Stimulated activated naive CD8-positive, alpha-beta T cell treated with anti-CD3 and anti-CD28 coated beads, Interleukin-15, amount 100 ng/mL, for 72 hours (primary cell): ENCODE measurements around the gene TNMD.
A peak's percentile ranks its signal among the peaks of the same experiment; 100 is the strongest.

Source experiments
- ATAC-seq: fragments of 150-1000 bp; cut with Tn5 transposase; 2 replicates; pipeline ENCODE4 v1.10.0; 2021; ENCODE audit warnings: mild to moderate bottlenecking, moderate library complexity
- DNase-seq, 2 donors: peaks; one replicate each; pipeline ENCODE4 v3.0.0; 2021 to 2022
- H3K27ac Mint-ChIP-seq, 2 donors: one replicate each; pipeline ENCODE4 v1.8.0; 2022; ENCODE audit warnings: mild to moderate bottlenecking in 2 of 2, mixed read lengths in 2 of 2, moderate library complexity in 2 of 2
- H3K27me3 Mint-ChIP-seq: one replicate; pipeline ENCODE4 v1.8.0; 2022; ENCODE audit warnings: mixed read lengths
- H3K4me1 Mint-ChIP-seq: one replicate; pipeline ENCODE4 v1.8.0; 2022; ENCODE audit warnings: mild to moderate bottlenecking, mixed read lengths
- H3K4me3 Mint-ChIP-seq, 2 donors: one replicate each; pipeline ENCODE4 v1.8.0; 2022; ENCODE audit warnings: mild to moderate bottlenecking in 2 of 2, mixed read lengths in 2 of 2, moderate library complexity in 1 of 2
- H3K9me3 Mint-ChIP-seq, 2 donors: one replicate each; pipeline ENCODE4 v1.8.0; 2022; ENCODE audit warnings: mixed read lengths in 2 of 2

Gene TNMD

DNA sequence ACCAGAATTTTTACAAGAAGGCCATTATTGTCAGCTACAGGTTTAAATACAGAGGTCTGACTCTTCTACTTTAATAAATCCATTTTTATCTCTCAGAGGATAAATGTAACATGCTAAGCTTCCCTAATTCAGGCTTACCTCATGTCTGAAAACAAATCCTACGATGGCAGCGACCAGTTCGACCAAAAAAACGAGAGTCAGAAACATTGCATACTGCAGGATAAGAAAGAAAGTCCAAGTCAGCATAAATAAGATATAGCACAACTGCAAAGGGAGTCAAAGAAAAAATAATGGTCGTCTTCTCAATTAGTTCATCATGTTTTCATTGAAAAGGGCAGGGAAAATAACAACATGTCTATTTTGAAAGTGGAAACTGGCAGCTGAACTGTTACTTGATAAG is 50.3 kb downstream of the TNMD start:
- H3K27ac Mint-ChIP-seq = no peak overlapping the region
- H3K4me1 Mint-ChIP-seq = peaks cover 8% of the 10 kb centered on the region
- DNase-seq (no peak), ATAC-seq (no peak)
- H3K27me3 Mint-ChIP-seq = peaks cover 15% of the 10 kb centered on the region
- no peak overlapping the region for H3K4me3 Mint-ChIP-seq
- H3K9me3 Mint-ChIP-seq = no peaks in the 10 kb centered on the region

DNA sequence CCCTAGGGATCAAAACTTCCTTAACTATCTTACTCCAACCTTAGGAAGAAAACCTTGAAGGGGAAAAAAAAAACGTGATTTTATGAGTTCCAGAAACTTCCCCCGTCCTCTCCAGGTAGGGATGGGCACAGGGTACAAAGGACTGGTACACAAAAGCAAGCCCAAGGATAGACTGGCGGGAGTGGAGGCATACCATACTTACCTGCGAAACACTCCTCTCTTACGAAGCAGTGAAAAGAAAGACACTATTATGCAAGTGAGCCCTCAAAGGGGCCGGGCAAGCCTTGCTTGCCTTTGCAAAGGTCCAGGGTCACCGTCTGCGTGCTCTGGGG is 51.2 kb downstream of the TNMD start:
- Mint-ChIP-seq H3K27me3 (peaks cover 15% of the 10 kb centered on the region), H3K4me1 (peaks cover 8% of the 10 kb centered on the region), H3K4me3 (peak overlapping the region; percentile 92 to 94), H3K27ac (no peak overlapping the region), H3K9me3 (no peaks in the 10 kb centered on the region)
- no peak for DNase-seq
- ATAC-seq = peak; percentile 26

DNA sequence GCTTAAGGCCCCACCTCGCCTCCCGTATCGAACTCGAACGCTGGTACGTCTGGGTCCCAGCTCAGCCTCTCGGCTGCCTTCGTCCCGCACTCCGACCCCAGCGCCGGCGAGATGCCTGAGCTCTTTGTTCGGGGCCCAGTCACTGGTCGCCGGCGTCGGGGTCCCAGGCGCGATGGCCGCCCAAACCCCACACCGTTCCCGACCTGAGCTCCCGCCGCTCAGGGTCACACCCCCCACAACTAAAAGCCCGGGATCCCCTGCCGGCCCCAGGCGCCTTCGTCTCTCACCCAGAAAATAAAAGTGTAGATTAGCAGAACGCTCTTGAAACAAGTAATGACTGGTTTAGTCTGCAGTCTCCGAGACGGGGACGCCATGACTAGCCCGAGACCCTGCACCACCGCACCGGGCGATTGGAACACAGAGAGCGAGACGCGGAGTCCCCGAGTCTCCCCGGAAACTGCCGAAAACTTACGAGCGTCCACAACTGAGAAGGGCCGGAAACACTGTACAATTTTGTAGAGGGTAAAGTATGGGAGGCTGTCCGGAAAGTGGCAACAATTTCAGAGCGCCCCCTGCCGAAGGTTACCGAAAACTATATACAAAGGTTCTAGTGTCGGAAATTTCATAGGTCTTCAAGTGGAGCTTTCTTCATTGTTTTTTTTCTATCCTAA is 51.7 kb downstream of the TNMD start, which contains the start of gene TSPAN6:
Gene TSPAN6, minus strand, starts transcription at position 486 of the 671 bp plus-strand sequence. Its CDS starts 112 bp downstream, at position 374.
- H3K27me3 Mint-ChIP-seq = peaks cover 18% of the 10 kb centered on the region
- ATAC-seq (peak; percentile 99), DNase-seq (peak; percentile 47 to 71)
- peak within 1 kb of the TSS; percentile 92 to 94 for H3K4me3 Mint-ChIP-seq
- no peaks in the 10 kb centered on the region for H3K9me3 Mint-ChIP-seq
- H3K4me1 Mint-ChIP-seq = peaks cover 8% of the 10 kb centered on the region
- H3K27ac Mint-ChIP-seq = peak within 1 kb of the TSS; percentile 88 to 93

DNA sequence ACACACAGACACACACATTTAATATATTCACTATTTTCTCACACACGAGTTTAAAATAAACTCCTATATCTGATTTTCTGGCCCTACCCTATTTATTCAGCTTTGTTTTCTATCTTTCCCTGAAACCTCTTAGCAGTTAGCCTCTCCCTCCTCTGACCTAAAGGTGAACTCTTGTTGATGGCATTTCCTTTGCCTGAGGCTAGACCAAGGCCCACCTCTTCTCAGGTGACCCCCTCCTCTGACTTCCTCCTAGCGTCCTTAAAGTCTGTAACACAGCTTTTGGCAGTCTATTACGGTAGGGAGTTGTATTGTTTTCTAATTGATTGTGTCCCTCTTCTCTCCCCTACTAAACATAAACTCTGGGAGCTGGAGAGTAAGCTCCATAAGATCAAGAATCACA is 57.6 kb downstream of the TNMD start:
- Mint-ChIP-seq H3K9me3 (no peaks in the 10 kb centered on the region), H3K27ac (peak overlapping the region in 1 of 2 donors; percentile 33), H3K4me1 (no peaks in the 10 kb centered on the region), H3K4me3 (no peak overlapping the region), H3K27me3 (peaks cover 30% of the 10 kb centered on the region)
- ATAC-seq (no peak), DNase-seq (no peak)

GRCh38 chrX:100643212-100643611 is 58.5 kb downstream of the TNMD start:
- DNase-seq (no peak), ATAC-seq (no peak)
- no peak overlapping the region for H3K27ac Mint-ChIP-seq
- H3K27me3 Mint-ChIP-seq = peaks cover 30% of the 10 kb centered on the region
- H3K4me1 Mint-ChIP-seq = no peaks in the 10 kb centered on the region
- no peak overlapping the region for H3K4me3 Mint-ChIP-seq
- no peaks in the 10 kb centered on the region for H3K9me3 Mint-ChIP-seq

DNA sequence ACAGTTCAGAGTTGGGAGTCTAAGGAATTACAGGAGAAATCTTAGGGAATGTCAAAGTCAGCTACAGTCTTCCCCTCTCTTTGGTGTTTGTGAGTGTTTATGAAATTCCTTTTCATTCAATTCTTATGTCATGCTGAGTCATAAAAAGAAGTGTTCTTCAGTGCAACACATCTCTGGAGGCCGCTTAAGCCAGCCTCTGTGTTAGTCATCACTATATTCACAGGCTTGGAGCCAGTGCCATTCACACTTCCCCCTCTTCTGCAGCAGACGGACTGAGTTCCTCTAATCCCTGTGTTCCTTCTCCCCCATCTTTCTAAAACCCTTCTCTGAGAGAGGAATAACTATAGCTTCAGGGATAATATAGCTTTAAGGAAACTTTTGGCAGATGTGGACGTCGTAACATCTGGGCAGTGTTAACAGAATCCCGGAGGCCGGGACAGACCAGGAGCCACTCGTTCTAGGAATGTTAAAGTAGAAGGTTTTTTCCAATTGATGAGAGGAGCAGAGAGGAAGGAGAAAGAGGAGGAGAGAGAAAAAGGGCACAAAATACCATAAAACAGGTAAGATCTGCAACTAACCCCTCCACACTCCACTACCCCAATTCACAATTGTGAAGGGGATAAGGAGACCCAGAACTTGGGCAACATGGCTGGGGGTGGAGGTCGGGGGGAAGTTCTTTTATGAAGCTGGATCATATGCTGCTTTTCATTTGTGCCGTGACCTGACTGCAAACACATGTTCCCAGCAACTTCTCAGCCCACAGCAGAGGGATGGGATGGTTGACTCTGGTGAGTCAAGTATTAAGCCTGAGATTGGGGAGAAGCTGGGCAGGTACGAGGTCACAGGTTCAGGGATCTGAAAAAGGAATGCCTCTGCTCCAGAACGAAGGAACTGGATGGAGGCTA is 59.5 kb downstream of the TNMD start, which contains the start of gene SRPX2:
Gene SRPX2, plus strand, starts transcription at position 244 of the 905 bp plus-strand sequence. CDS start 2,124 bp downstream, outside the sequence.
- Mint-ChIP-seq H3K4me3 (no peak within 1 kb of the TSS), H3K9me3 (no peaks in the 10 kb centered on the region), H3K27ac (no peak within 1 kb of the TSS), H3K4me1 (no peaks in the 10 kb centered on the region), H3K27me3 (peaks cover 29% of the 10 kb centered on the region)
- no peak for ATAC-seq
- no peak for DNase-seq

- DNase-seq (no peak), ATAC-seq (no peak)
- no peak overlapping the region for H3K4me3 Mint-ChIP-seq
- H3K9me3 Mint-ChIP-seq = no peaks in the 10 kb centered on the region
- no peaks in the 10 kb centered on the region for H3K4me1 Mint-ChIP-seq
- no peak overlapping the region for H3K27ac Mint-ChIP-seq
- peaks cover 22% of the 10 kb centered on the region for H3K27me3 Mint-ChIP-seq
Observed at GRCh38 chrX:100645106-100645505, 60.4 kb downstream of the TNMD start.

- H3K27me3 Mint-ChIP-seq = peaks cover 13% of the 10 kb centered on the region
- no peak for DNase-seq
- ATAC-seq = no peak
- no peaks in the 10 kb centered on the region for H3K4me1 Mint-ChIP-seq
- no peaks in the 10 kb centered on the region for H3K9me3 Mint-ChIP-seq
- H3K4me3 Mint-ChIP-seq = no peak overlapping the region
- H3K27ac Mint-ChIP-seq = no peak overlapping the region
Observed at GRCh38 chrX:100647095-100647494, 62.4 kb downstream of the TNMD start.

- Mint-ChIP-seq H3K27me3 (peaks cover 13% of the 10 kb centered on the region), H3K4me1 (no peaks in the 10 kb centered on the region), H3K9me3 (no peaks in the 10 kb centered on the region), H3K4me3 (no peak overlapping the region), H3K27ac (no peak overlapping the region)
- DNase-seq (no peak), ATAC-seq (no peak)
Observed at GRCh38 chrX:100647739-100648138, 63.0 kb downstream of the TNMD start.

DNA sequence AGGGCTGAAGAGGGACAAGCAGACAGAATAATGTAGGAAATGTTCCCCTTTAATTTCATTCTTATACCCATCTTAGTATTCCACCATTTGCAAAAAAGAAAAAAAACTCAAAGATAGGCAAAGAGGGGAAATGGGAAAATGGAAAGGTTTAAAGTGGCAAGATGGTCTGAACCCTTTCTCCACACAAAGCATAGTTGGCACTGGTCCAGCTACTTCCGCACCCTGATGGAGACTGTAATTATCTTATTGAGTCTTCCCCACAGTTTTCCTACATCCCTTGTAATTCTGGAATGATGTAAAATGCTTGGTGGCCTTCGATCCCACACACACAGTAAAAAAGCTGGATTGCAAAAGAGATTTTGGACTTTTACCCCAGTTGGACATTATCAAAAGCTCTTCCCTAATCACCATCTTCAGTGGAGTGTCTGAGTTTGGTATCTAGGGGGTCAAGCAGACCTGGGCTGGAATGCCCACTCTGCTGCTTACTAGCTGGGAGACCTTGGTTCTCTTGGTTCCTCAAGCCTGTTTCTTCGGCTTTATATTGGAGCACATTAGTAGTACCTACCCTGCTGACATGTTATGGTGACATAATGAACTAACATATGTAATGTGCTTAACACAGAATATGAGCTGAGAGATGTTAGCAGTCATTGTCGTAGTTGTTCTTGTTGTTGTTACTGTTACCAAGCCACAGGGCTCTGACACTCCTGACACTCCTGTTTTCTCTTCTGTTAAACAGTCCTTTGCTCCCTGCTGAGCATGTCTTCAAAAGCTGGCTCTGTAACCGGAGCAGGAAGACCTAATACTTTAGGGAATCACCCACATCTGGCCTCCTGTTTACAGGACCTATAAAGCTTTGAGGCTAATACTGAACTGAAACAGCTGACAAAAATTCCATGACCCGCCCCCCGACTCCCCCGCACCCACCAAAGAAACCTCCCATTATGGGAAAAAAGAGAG is 64.0 kb downstream of the TNMD start:
- Mint-ChIP-seq H3K27me3 (peaks cover 20% of the 10 kb centered on the region), H3K9me3 (no peaks in the 10 kb centered on the region), H3K27ac (no peak overlapping the region), H3K4me1 (no peaks in the 10 kb centered on the region), H3K4me3 (no peak overlapping the region)
- ATAC-seq = no peak
- no peak for DNase-seq
